K562 (cell line): ENCODE measurements around the gene HIPK2. TPM values are rescaled to one million over a fixed set of nuclear protein-coding genes. Genes with fewer than 3 reads are reported as not detected.
A peak's percentile ranks its signal among the peaks of the same experiment; 100 is the strongest.

Source experiments
- ARID1B ChIP-seq: fragments of 450-650 bp; IDR thresholded peaks from 2 replicates; pipeline ENCODE4 v1.6.1; 2016; ENCODE audit warnings: antibody characterized with exemption, mild to moderate bottlenecking, inconsistent platforms
- CHD4 ChIP-seq: fragments of 200-600 bp; sonication (generic); IDR thresholded peaks from 3 replicates; pipeline ENCODE4 v1.6.1; 2012; ENCODE audit warnings: low read depth, mild to moderate bottlenecking, mixed read lengths, low read length, inconsistent platforms; ENCODE audit not compliant: insufficient read depth, insufficient replicate concordance, poor library complexity, severe bottlenecking
- CTBP1 ChIP-seq: fragments of 450-650 bp; IDR thresholded peaks from 2 replicates; pipeline ENCODE4 v1.6.1; 2016; ENCODE audit warnings: borderline replicate concordance
- EP400 ChIP-seq: fragments of 450-650 bp; IDR thresholded peaks from 2 replicates; pipeline ENCODE4 v1.6.1; 2017; ENCODE audit warnings: antibody characterized with exemption, mild to moderate bottlenecking, moderate library complexity
- HDGF ChIP-seq: fragments of 450-650 bp; IDR thresholded peaks from 2 replicates; pipeline ENCODE4 v1.6.1; 2016
- ID3 ChIP-seq, 2 experiments: fragments of 250-450 bp in 1 of 2; fragments of 450-650 bp in 1 of 2; sonication (Bioruptor Pico) in 1 of 2; IDR thresholded peaks; 2 replicates each; pipeline versions ENCODE4 v1.6.1 to v1.8.0; 2016 to 2021; ENCODE audit warnings: mild to moderate bottlenecking in 2 of 2, moderate library complexity in 2 of 2, missing compliant biosample characterization in 1 of 2, missing genetic modification characterization in 1 of 2
- KAT2B ChIP-seq: IDR thresholded peaks from one replicate; pipeline ENCODE4 v1.6.1; 2012; ENCODE audit warnings: low read depth, mild to moderate bottlenecking, control low read depth, inconsistent platforms, low read length, moderate library complexity
- MEIS2 ChIP-seq: fragments of 450-650 bp; IDR thresholded peaks from 2 replicates; pipeline ENCODE4 v1.6.1; 2014; ENCODE audit warnings: mild to moderate bottlenecking; ENCODE audit not compliant: partially characterized antibody
- MYNN ChIP-seq, 2 experiments: sonication (generic); formaldehyde crosslinking in 1 of 2; IDR thresholded peaks; 2 replicates each; pipeline versions ENCODE4 v1.5.0 to v1.6.1; 2016 to 2020; ENCODE audit warnings: antibody characterized with exemption in 1 of 2, missing genetic modification reagents in 1 of 2
- SMAD1 ChIP-seq: fragments of 150-350 bp; IDR thresholded peaks from 2 replicates; pipeline ENCODE4 v1.6.1; 2014; ENCODE audit warnings: low read length, low read depth; ENCODE audit not compliant: partially characterized antibody
- SMARCC2 ChIP-seq: fragments of 450-650 bp; IDR thresholded peaks from 2 replicates; pipeline ENCODE4 v1.6.1; 2017; ENCODE audit warnings: antibody characterized with exemption, moderate library complexity, mild to moderate bottlenecking, low read depth
- TBP ChIP-seq: optimal IDR thresholded peaks from 2 replicates; pipeline ENCODE3; 2011; ENCODE audit warnings: low read depth, low read length, improper control_type of control experiment
- ZFX ChIP-seq: sonication (generic); formaldehyde crosslinking; IDR thresholded peaks from 2 replicates; pipeline ENCODE4 v1.8.0; 2022; ENCODE audit warnings: mild to moderate bottlenecking, missing genetic modification reagents, moderate library complexity
- ZNF592 ChIP-seq: fragments of 450-650 bp; IDR thresholded peaks from 2 replicates; pipeline ENCODE4 v1.6.1; 2017; ENCODE audit warnings: antibody characterized with exemption, mild to moderate bottlenecking
- ZNF655 ChIP-seq: fragments of 250-450 bp; sonication (Bioruptor Pico); IDR thresholded peaks from 2 replicates; pipeline ENCODE4 v1.5.0; 2021
- polyA plus RNA-seq, 8 experiments: library from polyadenylated mRNA; depleted of rRNA in 4 of 8; stranded (reverse) in 5 of 8; unstranded in 3 of 8; fragments of >200 nt; fragmentation: Nextera tagmentation in 2 of 8; fragmentation: Illumina TruSeq in 1 of 8; extraction: Ambion mirVana in 2 of 8; extraction: Trizol in 1 of 8; gene quantifications; 2 replicates each; pipeline versions ENCODE4 v1.2.1 to v1.2.3, GENCODE V29; 2011 to 2014; ENCODE audit warnings: inconsistent platforms in 1 of 8, missing spikeins in 1 of 8
- total RNA-seq, 7 experiments: library from RNA; depleted of rRNA in 6 of 7; stranded (reverse); fragments of >200 nt in 6 of 7; fragmentation: Illumina TruSeq in 2 of 7; extraction: Trizol in 2 of 7; gene quantifications; 2 replicates each; pipeline versions ENCODE4 v1.2.1 to v1.2.3, GENCODE V29; 2011 to 2021; ENCODE audit warnings: low replicate concordance in 1 of 7
- TF ChIP-seq, protein P1 (sequence below): sonication (generic); formaldehyde crosslinking; IDR thresholded peaks from 2 replicates; pipeline ENCODE4 v1.9.0; 2022; ENCODE audit warnings: mild to moderate bottlenecking, missing genetic modification reagents
- TF ChIP-seq, protein P2 (sequence below), 2 experiments: fragments of 450-650 bp; conservative IDR thresholded peaks; 2 replicates each; pipeline ENCODE4 v1.6.1; 2017; ENCODE audit warnings: mild to moderate bottlenecking in 2 of 2, moderate library complexity in 2 of 2

Gene HIPK2
- total and polyA plus RNA-seq, 9 of the 15 experiments (the other 6 are each of a cell fraction or from before 2014, with no cell fraction given): 0.69 to 19.8 (median 5.1) TPM

DNA sequence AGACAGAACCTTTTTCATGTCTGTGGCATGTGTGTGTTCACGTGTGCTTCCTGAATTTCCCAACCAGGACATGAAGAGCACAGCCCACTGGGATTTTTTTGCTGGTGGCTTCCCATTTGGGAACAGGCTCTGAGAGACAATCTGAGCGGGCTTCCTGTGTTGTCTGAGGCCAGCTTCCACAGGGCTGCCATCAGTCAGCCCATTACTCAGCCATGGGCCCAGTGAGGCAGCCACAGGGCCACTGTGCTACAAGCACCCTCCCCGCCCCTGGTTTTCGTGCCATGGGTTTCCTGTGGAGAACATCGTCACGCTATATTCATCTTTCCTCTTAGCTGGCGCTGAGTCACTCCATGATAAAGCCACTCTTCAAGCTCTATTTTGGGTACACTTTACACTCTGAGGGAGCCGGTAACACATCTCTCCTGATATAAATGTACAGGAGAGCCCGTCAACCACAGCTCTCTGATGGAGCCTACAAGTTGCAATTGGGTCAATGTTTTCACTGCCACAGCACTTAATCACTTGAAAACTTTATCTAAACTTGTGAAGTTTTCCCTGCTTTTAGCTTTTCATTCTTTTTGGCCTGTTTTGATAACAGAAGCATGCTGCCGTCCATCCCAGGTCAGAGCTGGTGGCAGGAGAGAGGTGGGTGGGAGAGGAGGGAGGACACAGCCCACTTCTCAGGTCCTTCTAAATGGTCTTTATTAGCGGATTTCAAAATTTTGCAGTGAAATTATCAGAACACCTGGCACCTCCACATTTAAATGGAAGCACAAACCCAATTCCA is 96.9 kb downstream of the HIPK2 start (continued):
- TF ChIP-seq, protein P1, sequence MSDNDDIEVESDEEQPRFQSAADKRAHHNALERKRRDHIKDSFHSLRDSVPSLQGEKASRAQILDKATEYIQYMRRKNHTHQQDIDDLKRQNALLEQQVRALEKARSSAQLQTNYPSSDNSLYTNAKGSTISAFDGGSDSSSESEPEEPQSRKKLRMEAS: peak; percentile 65
- TF ChIP-seq ARID1B: peak; percentile 70
- TF ChIP-seq ZNF592: peak; percentile 63; the same call in 1 of the 2 replicates
- TF ChIP-seq CTBP1: peak; percentile 70
- TF ChIP-seq MEIS2: peak; percentile 7
- TF ChIP-seq HDGF: no peak
- peak; percentile 56; the same call in 1 of the 2 replicates for TF ChIP-seq MYNN (IDR thresholded peaks at IDR 0.05)
- TF ChIP-seq MYNN (CRISPR knock-in tag; IDR thresholded peaks at IDR 0.05): no peak
- no peak for TF ChIP-seq EP400
- TF ChIP-seq, protein P2, sequence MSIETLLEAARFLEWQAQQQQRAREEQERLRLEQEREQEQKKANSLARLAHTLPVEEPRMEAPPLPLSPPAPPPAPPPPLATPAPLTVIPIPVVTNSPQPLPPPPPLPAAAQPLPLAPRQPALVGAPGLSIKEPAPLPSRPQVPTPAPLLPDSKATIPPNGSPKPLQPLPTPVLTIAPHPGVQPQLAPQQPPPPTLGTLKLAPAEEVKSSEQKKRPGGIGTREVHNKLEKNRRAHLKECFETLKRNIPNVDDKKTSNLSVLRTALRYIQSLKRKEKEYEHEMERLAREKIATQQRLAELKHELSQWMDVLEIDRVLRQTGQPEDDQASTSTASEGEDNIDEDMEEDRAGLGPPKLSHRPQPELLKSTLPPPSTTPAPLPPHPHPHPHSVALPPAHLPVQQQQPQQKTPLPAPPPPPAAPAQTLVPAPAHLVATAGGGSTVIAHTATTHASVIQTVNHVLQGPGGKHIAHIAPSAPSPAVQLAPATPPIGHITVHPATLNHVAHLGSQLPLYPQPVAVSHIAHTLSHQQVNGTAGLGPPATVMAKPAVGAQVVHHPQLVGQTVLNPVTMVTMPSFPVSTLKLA (conservative IDR thresholded peaks at IDR 0.05): peak in 1 of 2 experiments; percentile 22; a peak in 1 of 4 replicates
- no peak for TF ChIP-seq KAT2B
- TF ChIP-seq SMARCC2: 0 out of 2 replicates have a peak, but pooled peaks have one; percentile 43
- no peak for TF ChIP-seq ZNF655 (CRISPR knock-in tag)
- TF ChIP-seq ZFX (CRISPR knock-in tag): no peak
- no peak for TF ChIP-seq SMAD1
- no peak for TF ChIP-seq CHD4
- TF ChIP-seq ID3 (CRISPR knock-in tag; IDR thresholded peaks at IDR 0.05): no peak
- TF ChIP-seq ID3 (tag; IDR thresholded peaks at IDR 0.05): peak; percentile 24; the same call in 1 of the 2 replicates
- peak; percentile 40 for TF ChIP-seq TBP
